GM12878 (cell line): ENCODE data around the gene REN. TPM values are rescaled to one million over a fixed set of nuclear protein-coding genes. Genes with fewer than 3 reads are reported as not detected.

Experiments used
- ATAC-seq: fragments of 200-7000 bp; cut with Tn5 transposase; 3 replicates; pipeline ENCODE4 v1.9.1; 2020; ENCODE audit warnings: mild to moderate bottlenecking, moderate library complexity
- BruUV-seq: library from RNA; stranded (reverse); fragments of 400-500 nt; replicated peaks from 2 replicates; lab custom pipeline; 2021; lab: Mats Ljungman, UMichigan
- CTCF ChIA-PET: fragments of 300-600 bp; sonication (Branson Sonifier 250); formaldehyde crosslinking; extraction: SDS; loops from one replicate; lab custom pipeline; 2021; ENCODE audit warnings: inconsistent platforms; lab: Yijun Ruan, JAX
- POLR2A ChIA-PET: fragments of 350-600 bp; formaldehyde crosslinking; extraction: SDS; loops from one replicate; lab custom pipeline; 2021; ENCODE audit warnings: inconsistent platforms; lab: Charles Lee
- RAD21 ChIA-PET: fragments of 300-600 bp; sonication (Branson Sonifier 250); formaldehyde crosslinking; loops from one replicate; lab custom pipeline; 2023; ENCODE audit warnings: antibody characterized with exemption; ENCODE audit not compliant: unreplicated experiment; lab: Charles Lee
- SMC1A ChIA-PET: fragments of 300-600 bp; sonication (Branson Sonifier 250); formaldehyde crosslinking; loops from one replicate; lab custom pipeline; 2023; ENCODE audit not compliant: unreplicated experiment, uncharacterized antibody; lab: Charles Lee
- DNase-seq: peaks from one replicate; pipeline ENCODE4 v3.0.0-alpha.2; 2011; ENCODE audit warnings: low read depth, low spot score
- FAIRE-seq: peaks from 3 replicates; lab custom pipeline; 2011; peaks lifted over from hg19 to GRCh38; lab: Jason Lieb, UNC
- H2AFZ ChIP-seq: 2 replicates; pipeline ENCODE4 v1.6.0; 2011; ENCODE audit warnings: low read depth, low read length, control low read depth; ENCODE audit not compliant: control insufficient read depth
- H3K27ac ChIP-seq: 2 replicates; pipeline ENCODE4 v1.5.1; 2011; ENCODE audit warnings: control low read depth; ENCODE audit not compliant: control insufficient read depth, insufficient read depth
- H3K27me3 ChIP-seq, 2 experiments: replicated peaks in 1 of 2; 2 replicates each; pipeline versions ENCODE4 v1.6.0 to v1.6.1; 2011; ENCODE audit warnings: low read length in 1 of 2; ENCODE audit not compliant: control insufficient read depth in 2 of 2, insufficient read depth in 2 of 2
- H3K36me3 ChIP-seq, 2 experiments: 2 replicates each; pipeline ENCODE4 v1.5.1; 2011; ENCODE audit warnings: low read length in 1 of 2; ENCODE audit not compliant: control insufficient read depth in 2 of 2, insufficient read depth in 2 of 2
- H3K4me1 ChIP-seq: 2 replicates; pipeline ENCODE4 v1.6.1; 2011; ENCODE audit warnings: mild to moderate bottlenecking, low read length, moderate library complexity, mixed read lengths; ENCODE audit not compliant: control insufficient read depth, insufficient read depth
- H3K4me2 ChIP-seq: 2 replicates; pipeline ENCODE4 v1.6.0; 2011; ENCODE audit warnings: control low read depth; ENCODE audit not compliant: control insufficient read depth, insufficient read depth
- H3K4me3 ChIP-seq: fragments of 200-600 bp; sonication (generic); 2 replicates; pipeline ENCODE4 v1.5.1; 2016
- H3K79me2 ChIP-seq: 2 replicates; pipeline ENCODE4 v1.6.0; 2011; ENCODE audit warnings: low read length; ENCODE audit not compliant: control insufficient read depth, insufficient read depth
- H3K9ac ChIP-seq: 2 replicates; pipeline ENCODE4 v1.8.0; 2011; ENCODE audit warnings: low read length, control low read depth, mixed read lengths; ENCODE audit not compliant: control insufficient read depth, insufficient read depth
- H3K9me3 ChIP-seq: replicated peaks from 3 replicates; pipeline ENCODE4 v1.5.1; 2011; ENCODE audit warnings: mild to moderate bottlenecking, low read length; ENCODE audit not compliant: control insufficient read depth, insufficient read depth
- H4K20me1 ChIP-seq: 2 replicates; pipeline ENCODE4 v1.6.0; 2011; ENCODE audit not compliant: control insufficient read depth, insufficient read depth
- ESRRA ChIP-seq: IDR thresholded peaks from 2 replicates; pipeline ENCODE4 v1.6.1; 2012; ENCODE audit warnings: mild to moderate bottlenecking, low read length, improper control_type of control experiment
- WGBS: methylation state at CpG from one replicate; pipeline ENCODE4 v1.1.6; 2016; ENCODE audit warnings: low lambda C conversion rate; ENCODE audit not compliant: insufficient replicate concordance, insufficient coverage; ENCODE audit errors: missing lambda C conversion rate; 5-methylcytosine and 5-hydroxymethylcytosine counted together
- in situ Hi-C: fragments of 300-500 bp; cut with MboI; formaldehyde crosslinking; loops from 9 replicates; pipeline ENCODE4 v1.14.3; 2018; ENCODE audit warnings: mixed read lengths
- intact Hi-C: fragments of 100-400 bp; cut with micrococcal nuclease; formaldehyde crosslinking; loops from one replicate; pipeline ENCODE4 v1.14.2; 2022; ENCODE audit not compliant: unreplicated experiment
- polyA plus RNA-seq, 11 experiments: library from polyadenylated mRNA; depleted of rRNA in 4 of 11; unstranded in 6 of 11; stranded (reverse) in 5 of 11; fragments of >200 nt; fragmentation: Nextera tagmentation in 4 of 11; fragmentation: Illumina TruSeq in 1 of 11; extraction: Ambion mirVana in 4 of 11; extraction: Trizol in 1 of 11; gene quantifications; 1 replicate in 1 of 11; 2 replicates in 10 of 11; pipeline versions ENCODE4 v1.2.1 to v1.2.3, GENCODE V29; 2011 to 2016; ENCODE audit warnings: inconsistent platforms in 2 of 11, missing spikeins in 2 of 11, low read depth in 1 of 11
- total RNA-seq, 4 experiments: library from RNA; depleted of rRNA in 3 of 4; stranded (reverse); fragments of >200 nt in 3 of 4; fragmentation: Illumina TruSeq in 1 of 4; extraction: Trizol in 1 of 4; gene quantifications; 2 replicates each; pipeline versions ENCODE4 v1.2.1 to v1.2.3, GENCODE V29; 2013 to 2021
- TF ChIP-seq, protein P1 (sequence below): fragments of 450-650 bp; formaldehyde crosslinking; IDR thresholded peaks from 2 replicates; pipeline ENCODE4 v1.4.0; 2020; ENCODE audit warnings: mild to moderate bottlenecking, moderate library complexity

Gene REN
- total and polyA plus RNA-seq, 10 of the 15 experiments (the other 5 are each of a cell fraction or from before 2014, with no cell fraction given) = not detected

DNA sequence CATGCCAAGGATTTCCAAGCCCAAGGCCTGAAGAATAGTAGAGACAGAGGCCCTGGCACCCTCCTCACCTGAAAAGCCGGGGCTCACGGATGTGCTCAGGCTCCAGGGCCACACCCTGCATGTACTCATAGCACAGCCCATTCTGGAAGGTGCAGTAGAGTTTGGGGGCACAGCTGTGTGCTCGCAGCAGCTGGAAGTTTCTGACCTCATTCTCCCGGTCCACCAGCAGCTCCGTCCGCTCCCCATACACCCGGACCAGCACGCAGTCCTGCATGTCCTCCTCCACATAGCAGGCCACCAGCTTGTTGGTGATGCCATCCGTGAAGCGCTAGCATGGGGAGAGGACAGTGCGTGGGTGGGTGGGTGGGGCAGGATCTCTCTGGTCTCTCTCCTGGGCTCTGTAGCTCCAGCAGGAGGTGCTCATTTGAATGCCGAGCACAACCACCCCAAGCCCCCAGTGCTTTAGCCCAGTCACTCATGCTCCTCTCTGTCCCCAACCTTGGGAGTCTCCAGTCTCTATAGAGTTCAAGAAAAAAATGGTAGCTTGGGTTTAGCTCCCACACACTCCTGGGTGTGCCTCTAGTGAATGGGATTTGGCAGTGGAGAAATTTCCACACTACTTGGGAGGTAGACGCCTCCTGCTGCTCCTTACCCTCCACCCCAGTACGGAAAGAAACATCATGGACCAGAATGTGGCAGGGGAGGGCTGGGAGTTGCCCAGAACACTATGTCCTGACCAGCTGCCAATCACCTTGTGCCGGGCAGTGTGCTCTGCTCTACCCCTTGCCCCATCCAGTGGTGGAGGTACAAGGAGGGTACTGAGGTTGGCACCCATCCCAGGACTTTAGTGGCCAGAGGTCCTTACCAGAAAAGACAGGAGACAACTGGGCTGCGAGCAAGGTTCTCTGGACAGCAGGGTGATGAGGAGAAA is 16.2 kb downstream of the REN start (continued):
- TF ChIP-seq ESRRA = no peak
- TF ChIP-seq, all 136 proteins: peak for 0

DNA sequence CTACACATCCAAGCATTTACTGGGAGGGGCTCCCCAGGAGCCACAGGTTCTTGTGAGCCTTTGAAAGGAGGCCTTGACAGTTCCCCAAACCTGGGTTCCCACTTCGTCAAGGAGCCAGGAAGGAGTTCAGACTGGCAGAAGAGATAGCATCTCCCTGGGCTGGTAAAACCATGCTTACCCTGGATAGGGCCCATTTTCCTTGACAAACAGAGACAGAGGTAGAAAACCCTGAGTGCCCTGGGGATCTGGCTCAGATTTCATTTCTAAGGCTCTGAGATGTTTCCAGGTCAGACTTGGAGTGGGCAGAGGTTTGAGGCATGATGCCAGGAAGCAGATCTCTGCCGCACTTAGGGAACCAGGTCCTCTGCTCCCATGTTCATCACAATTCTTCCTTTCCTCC is 17.0 kb downstream of the REN start:
- Histone ChIP-seq H3K4me3 (no peak overlapping the region), H3K4me1 (no peaks in the 10 kb centered on the region), H3K9me3 (no peaks in the 10 kb centered on the region), H2AFZ (no peak overlapping the region), H3K9ac (no peak overlapping the region), H3K4me2 (no peak overlapping the region), H3K27ac (no peak overlapping the region)
- FAIRE-seq (no peak), DNase-seq (no peak)
- in situ Hi-C loops = no loop called here
- ChIA-PET CTCF (interaction anchor here (1.0 to 1.3 kb wide), 3 partner anchors 11 to 108 kb away, joined by 3 to 4 read pairs (median 3); no protein-coding TSS in a partner anchor), POLR2A (no interaction called here), RAD21 (no interaction called here)
- 22% methylated on average over 2 of the region's 2 CpGs for WGBS
- TF ChIP-seq, protein P1, sequence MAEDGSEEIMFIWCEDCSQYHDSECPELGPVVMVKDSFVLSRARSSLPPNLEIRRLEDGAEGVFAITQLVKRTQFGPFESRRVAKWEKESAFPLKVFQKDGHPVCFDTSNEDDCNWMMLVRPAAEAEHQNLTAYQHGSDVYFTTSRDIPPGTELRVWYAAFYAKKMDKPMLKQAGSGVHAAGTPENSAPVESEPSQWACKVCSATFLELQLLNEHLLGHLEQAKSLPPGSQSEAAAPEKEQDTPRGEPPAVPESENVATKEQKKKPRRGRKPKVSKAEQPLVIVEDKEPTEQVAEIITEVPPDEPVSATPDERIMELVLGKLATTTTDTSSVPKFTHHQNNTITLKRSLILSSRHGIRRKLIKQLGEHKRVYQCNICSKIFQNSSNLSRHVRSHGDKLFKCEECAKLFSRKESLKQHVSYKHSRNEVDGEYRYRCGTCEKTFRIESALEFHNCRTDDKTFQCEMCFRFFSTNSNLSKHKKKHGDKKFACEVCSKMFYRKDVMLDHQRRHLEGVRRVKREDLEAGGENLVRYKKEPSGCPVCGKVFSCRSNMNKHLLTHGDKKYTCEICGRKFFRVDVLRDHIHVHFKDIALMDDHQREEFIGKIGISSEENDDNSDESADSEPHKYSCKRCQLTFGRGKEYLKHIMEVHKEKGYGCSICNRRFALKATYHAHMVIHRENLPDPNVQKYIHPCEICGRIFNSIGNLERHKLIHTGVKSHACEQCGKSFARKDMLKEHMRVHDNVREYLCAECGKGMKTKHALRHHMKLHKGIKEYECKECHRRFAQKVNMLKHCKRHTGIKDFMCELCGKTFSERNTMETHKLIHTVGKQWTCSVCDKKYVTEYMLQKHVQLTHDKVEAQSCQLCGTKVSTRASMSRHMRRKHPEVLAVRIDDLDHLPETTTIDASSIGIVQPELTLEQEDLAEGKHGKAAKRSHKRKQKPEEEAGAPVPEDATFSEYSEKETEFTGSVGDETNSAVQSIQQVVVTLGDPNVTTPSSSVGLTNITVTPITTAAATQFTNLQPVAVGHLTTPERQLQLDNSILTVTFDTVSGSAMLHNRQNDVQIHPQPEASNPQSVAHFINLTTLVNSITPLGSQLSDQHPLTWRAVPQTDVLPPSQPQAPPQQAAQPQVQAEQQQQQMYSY (CRISPR knock-in tag) = no peak
- TF ChIP-seq, all 136 proteins: peak for 0
- Histone ChIP-seq H3K27me3 (peaks cover 5 to 7% of the 10 kb centered on the region in 2 experiments; a peak in 3 of 4 replicates), H4K20me1 (no peaks in the 10 kb centered on the region), H3K36me3 (no peaks in the 10 kb centered on the region), H3K79me2 (no peaks in the 10 kb centered on the region)
- SMC1A ChIA-PET = interaction anchor here (1.1 kb wide), 1 partner anchor 21 kb away, joined by 3 read pairs; no protein-coding TSS in a partner anchor
- ATAC-seq = no peak
- no TSS peak for BruUV-seq
- intact Hi-C loops = no loop called here
